ENCODE measurements around the gene SKAP2. TPM values are rescaled to one million over a fixed set of nuclear protein-coding genes. Genes with fewer than 3 reads are reported as not detected.

Gene SKAP2
- total RNA-seq, 2 experiments from 2014 or later = 7.8 to 10.4 TPM

GRCh38 chr7:26735976-26736600 is 128.3 kb downstream of the SKAP2 start:
- intact Hi-C loops (cut with DNase I, micrococcal nuclease) = no loop called here

DNA sequence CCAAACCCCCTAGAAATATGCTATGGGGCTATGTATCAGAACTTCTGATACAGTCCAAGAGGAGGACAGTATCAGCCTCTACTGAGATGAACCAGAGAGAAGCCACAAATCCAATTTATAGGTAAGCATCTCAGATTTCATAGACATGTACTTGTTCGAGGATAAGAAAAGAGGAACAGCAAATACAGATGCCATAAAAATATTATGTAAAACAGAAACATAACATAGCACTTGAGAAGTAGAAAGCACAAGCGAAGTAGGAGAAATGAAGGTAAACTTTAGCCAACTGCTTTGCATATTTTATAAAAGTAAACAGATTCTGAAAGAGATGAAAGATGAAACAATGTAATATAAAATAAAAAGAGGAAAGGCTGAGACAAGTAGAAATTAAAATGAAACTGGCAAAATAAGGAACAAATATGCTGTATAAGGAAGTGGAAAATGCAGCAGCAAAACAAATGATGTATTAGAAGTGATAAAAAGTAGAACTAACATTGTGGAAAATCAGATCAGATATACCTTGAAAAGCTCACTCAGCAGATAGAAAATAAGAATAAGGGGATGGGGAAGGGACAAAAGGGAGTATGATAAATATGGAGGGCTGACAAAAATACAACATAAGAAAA is 135.1 kb downstream of the SKAP2 start:
- CTCF ChIA-PET = interaction anchor here (0.6 kb wide), 1 partner anchor 47 kb away, joined by 3 read pairs; no protein-coding TSS in a partner anchor
- no peak overlapping the region for H3K27ac Mint-ChIP-seq
- H3K36me3 Mint-ChIP-seq (ENCODE audit: low read depth) = no peaks in the 10 kb centered on the region
- intact Hi-C loops (cut with DNase I, micrococcal nuclease) = no loop called here
- peaks cover 7% of the 10 kb centered on the region for H3K27me3 Mint-ChIP-seq
- no peaks in the 10 kb centered on the region for H3K4me1 Mint-ChIP-seq
- H3K9me3 Mint-ChIP-seq (ENCODE audit: low read depth) = no peaks in the 10 kb centered on the region
- no peak overlapping the region for H3K4me3 Mint-ChIP-seq
- ATAC-seq (no peak), DNase-seq (no peak)
- POLR2A ChIA-PET = interaction anchor here (0.8 kb wide), 1 partner anchor 47 kb away, joined by 3 read pairs; no protein-coding TSS in a partner anchor

More at GRCh38 chr7:26735976-26736600, 128.3 kb downstream of the SKAP2 start:
- ChIA-PET POLR2A (no interaction called here), CTCF (no interaction called here)
- ATAC-seq (no peak), DNase-seq (no peak)
- no peaks in the 10 kb centered on the region for H3K4me1 Mint-ChIP-seq
- no peak overlapping the region for H3K4me3 Mint-ChIP-seq
- peaks cover 8% of the 10 kb centered on the region for H3K27me3 Mint-ChIP-seq
- no peaks in the 10 kb centered on the region for H3K36me3 Mint-ChIP-seq (ENCODE audit: low read depth)
- H3K9me3 Mint-ChIP-seq (ENCODE audit: low read depth) = no peaks in the 10 kb centered on the region
- no peak overlapping the region for H3K27ac Mint-ChIP-seq

GRCh38 chr7:26726051-26726450 is 138.3 kb downstream of the SKAP2 start:
- CTCF ChIA-PET = no interaction called here
- POLR2A ChIA-PET = no interaction called here
- intact Hi-C loops (cut with DNase I, micrococcal nuclease) = no loop called here
- H3K4me1 Mint-ChIP-seq = no peaks in the 10 kb centered on the region
- no peak overlapping the region for H3K27ac Mint-ChIP-seq
- no peak overlapping the region for H3K4me3 Mint-ChIP-seq
- no peaks in the 10 kb centered on the region for H3K9me3 Mint-ChIP-seq (ENCODE audit: low read depth)
- no peaks in the 10 kb centered on the region for H3K36me3 Mint-ChIP-seq (ENCODE audit: low read depth)
- ATAC-seq (no peak), DNase-seq (no peak)
- H3K27me3 Mint-ChIP-seq = peaks cover 5% of the 10 kb centered on the region

- Mint-ChIP-seq H3K4me3 (no peak overlapping the region), H3K36me3 (ENCODE audit: low read depth) (no peaks in the 10 kb centered on the region), H3K27me3 (peaks cover 5% of the 10 kb centered on the region), H3K27ac (no peak overlapping the region), H3K4me1 (no peaks in the 10 kb centered on the region), H3K9me3 (ENCODE audit: low read depth) (no peaks in the 10 kb centered on the region)
- intact Hi-C loops (cut with DNase I, micrococcal nuclease) = no loop called here
- POLR2A ChIA-PET = no interaction called here
- CTCF ChIA-PET = no interaction called here
- no peak for DNase-seq
- ATAC-seq = no peak
These were observed 139.6 kb downstream of the SKAP2 start for GRCh38 chr7:26724795-26725194.

DNA sequence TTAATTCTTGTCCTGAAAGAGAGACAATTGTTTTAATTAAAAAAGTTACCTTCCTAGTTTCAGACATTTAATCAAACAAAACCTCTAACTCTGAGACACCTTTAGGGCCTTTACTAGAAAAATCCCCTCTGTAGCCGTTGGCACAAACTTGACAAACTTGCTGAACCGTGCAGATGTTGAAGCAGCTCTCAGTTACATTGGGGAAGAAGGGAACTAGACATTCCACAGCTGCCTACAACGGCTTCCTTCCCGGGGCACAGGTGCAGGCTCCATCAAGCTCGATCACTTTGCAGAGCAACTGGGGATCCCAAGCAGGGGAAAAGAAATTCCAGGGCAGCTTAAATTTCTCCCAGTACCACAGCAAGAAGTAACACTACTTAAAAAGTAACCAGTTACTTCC is 141.3 kb downstream of the SKAP2 start:
- DNase-seq = no peak
- no peaks in the 10 kb centered on the region for H3K4me1 Mint-ChIP-seq
- intact Hi-C loops (cut with DNase I, micrococcal nuclease) = no loop called here
- H3K27ac Mint-ChIP-seq = no peak overlapping the region
- H3K27me3 Mint-ChIP-seq = peaks cover 9% of the 10 kb centered on the region
- no peak overlapping the region for H3K4me3 Mint-ChIP-seq
- H3K36me3 Mint-ChIP-seq (ENCODE audit: low read depth) = no peaks in the 10 kb centered on the region
- ChIA-PET POLR2A (no interaction called here), CTCF (interaction anchor here (0.9 kb wide), 1 partner anchor 15 kb away, joined by 3 read pairs; no protein-coding TSS in a partner anchor)
- no peak for ATAC-seq
- no peaks in the 10 kb centered on the region for H3K9me3 Mint-ChIP-seq (ENCODE audit: low read depth)

DNA sequence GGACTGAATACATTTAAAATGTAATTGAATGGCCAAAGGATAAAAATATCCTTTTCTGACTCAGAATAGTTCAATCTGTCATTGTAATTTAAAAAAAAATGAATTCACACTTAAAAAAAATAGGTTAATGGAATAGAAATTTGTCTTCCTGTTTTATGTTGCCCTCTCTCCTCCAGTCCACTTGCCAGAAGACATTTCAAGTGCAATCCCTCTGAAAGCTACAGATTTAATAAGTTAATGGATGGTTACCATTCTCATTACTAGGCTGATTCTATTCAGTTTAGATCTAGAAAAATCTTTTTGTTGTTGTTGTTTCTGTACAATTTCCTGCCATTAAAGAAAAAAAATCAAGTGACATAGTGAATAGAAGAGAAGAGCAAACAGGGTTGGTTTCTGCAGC is 142.9 kb downstream of the SKAP2 start:
- H3K4me3 Mint-ChIP-seq = no peak overlapping the region
- peaks cover 11% of the 10 kb centered on the region for H3K27me3 Mint-ChIP-seq
- H3K27ac Mint-ChIP-seq = no peak overlapping the region
- intact Hi-C loops (cut with DNase I, micrococcal nuclease) = no loop called here
- ChIA-PET CTCF (no interaction called here), POLR2A (interaction anchor here (0.7 kb wide), 1 partner anchor 229 kb away, joined by 3 read pairs; no protein-coding TSS in a partner anchor)
- DNase-seq (no peak), ATAC-seq (no peak)
- no peaks in the 10 kb centered on the region for H3K9me3 Mint-ChIP-seq (ENCODE audit: low read depth)
- H3K36me3 Mint-ChIP-seq (ENCODE audit: low read depth) = no peaks in the 10 kb centered on the region
- H3K4me1 Mint-ChIP-seq = no peaks in the 10 kb centered on the region

GRCh38 chr7:26718063-26718462 is 146.3 kb downstream of the SKAP2 start:
- Mint-ChIP-seq H3K27me3 (peaks cover 15% of the 10 kb centered on the region), H3K4me1 (no peaks in the 10 kb centered on the region), H3K4me3 (no peak overlapping the region), H3K36me3 (ENCODE audit: low read depth) (no peaks in the 10 kb centered on the region), H3K9me3 (ENCODE audit: low read depth) (no peaks in the 10 kb centered on the region), H3K27ac (no peak overlapping the region)
- ChIA-PET CTCF (no interaction called here), POLR2A (no interaction called here)
- DNase-seq = no peak
- ATAC-seq = no peak
- intact Hi-C loops (cut with DNase I, micrococcal nuclease) = no loop called here

GRCh38 chr7:26714438-26714837 is 150.0 kb downstream of the SKAP2 start:
- POLR2A ChIA-PET = interaction anchor here (0.5 kb wide), 1 partner anchor 186 kb away, joined by 6 read pairs; no protein-coding TSS in a partner anchor
- ATAC-seq (no peak), DNase-seq (no peak)
- no peak overlapping the region for H3K4me3 Mint-ChIP-seq
- no peaks in the 10 kb centered on the region for H3K9me3 Mint-ChIP-seq (ENCODE audit: low read depth)
- no peaks in the 10 kb centered on the region for H3K4me1 Mint-ChIP-seq
- CTCF ChIA-PET = interaction anchor here (1.2 kb wide), 1 partner anchor 27 kb away, joined by 5 read pairs; no protein-coding TSS in a partner anchor
- peaks cover 11% of the 10 kb centered on the region for H3K27me3 Mint-ChIP-seq
- intact Hi-C loops (cut with DNase I, micrococcal nuclease) = no loop called here
- no peak overlapping the region for H3K27ac Mint-ChIP-seq
- no peaks in the 10 kb centered on the region for H3K36me3 Mint-ChIP-seq (ENCODE audit: low read depth)

GRCh38 chr7:26714006-26714405 is 150.4 kb downstream of the SKAP2 start:
- no peaks in the 10 kb centered on the region for H3K36me3 Mint-ChIP-seq (ENCODE audit: low read depth)
- intact Hi-C loops (cut with DNase I, micrococcal nuclease) = no loop called here
- no peak for DNase-seq
- H3K9me3 Mint-ChIP-seq (ENCODE audit: low read depth) = no peaks in the 10 kb centered on the region
- ChIA-PET CTCF (interaction anchor here (1.2 kb wide), 1 partner anchor 27 kb away, joined by 5 read pairs; no protein-coding TSS in a partner anchor), POLR2A (interaction anchor here (0.5 kb wide), 1 partner anchor 187 kb away, joined by 6 read pairs; no protein-coding TSS in a partner anchor)
- H3K4me3 Mint-ChIP-seq = no peak overlapping the region
- H3K27me3 Mint-ChIP-seq = peaks cover 8% of the 10 kb centered on the region
- no peaks in the 10 kb centered on the region for H3K4me1 Mint-ChIP-seq
- no peak for ATAC-seq
- H3K27ac Mint-ChIP-seq = no peak overlapping the region

DNA sequence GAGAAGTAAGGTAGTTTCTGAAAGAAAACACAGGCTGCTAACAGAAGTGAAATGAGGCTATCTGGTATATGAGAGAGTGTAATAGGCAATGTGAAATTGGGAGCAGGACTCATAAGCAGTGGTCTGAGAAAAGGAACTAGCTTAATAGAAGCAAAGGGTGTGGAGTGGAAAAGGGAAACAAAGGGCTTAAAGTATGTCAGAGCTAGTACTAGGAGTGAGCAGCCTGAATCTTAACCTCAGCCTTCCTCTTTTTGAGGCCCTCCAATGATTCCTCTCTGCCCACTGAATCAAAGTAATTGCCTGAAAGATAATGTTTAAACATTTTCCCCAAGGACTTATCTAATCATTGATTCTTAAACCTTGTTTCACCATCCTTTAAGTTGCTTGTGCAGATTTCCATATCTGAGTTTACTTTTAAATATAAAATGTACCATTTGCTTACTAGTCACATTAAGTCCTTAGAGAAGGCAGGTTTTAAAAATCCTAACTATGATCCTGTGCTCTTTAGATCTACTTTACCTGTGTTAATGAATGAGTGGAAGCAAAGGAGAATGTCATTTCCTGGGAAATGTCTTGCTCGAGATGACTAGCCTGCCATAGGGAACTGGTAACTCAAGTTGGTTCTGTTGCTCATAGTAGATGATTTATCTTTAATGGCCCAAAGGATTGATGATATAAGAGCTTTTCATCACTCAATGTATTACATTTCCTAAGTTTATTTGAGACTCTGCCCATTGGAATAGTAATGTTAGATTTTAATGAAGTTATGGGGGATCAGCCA is 155.0 kb downstream of the SKAP2 start:
- CTCF ChIA-PET = interaction anchor here (1.1 kb wide), 2 partner anchors 28 to 814 kb away, joined by 3 read pairs; no protein-coding TSS in a partner anchor
- ATAC-seq = no peak

GRCh38 chr7:26705567-26705966 is 158.8 kb downstream of the SKAP2 start:
- ATAC-seq (no peak), DNase-seq (no peak)
- no peaks in the 10 kb centered on the region for H3K4me1 Mint-ChIP-seq
- CTCF ChIA-PET = interaction anchor here (0.7 to 1.0 kb wide), 2 partner anchors 8 to 14 kb away, joined by 3 to 4 read pairs; no protein-coding TSS in a partner anchor
- no peaks in the 10 kb centered on the region for H3K9me3 Mint-ChIP-seq (ENCODE audit: low read depth)
- no peak overlapping the region for H3K4me3 Mint-ChIP-seq
- no peaks in the 10 kb centered on the region for H3K36me3 Mint-ChIP-seq (ENCODE audit: low read depth)
- peaks cover 4% of the 10 kb centered on the region for H3K27me3 Mint-ChIP-seq
- H3K27ac Mint-ChIP-seq = no peak overlapping the region
- intact Hi-C loops (cut with DNase I, micrococcal nuclease) = no loop called here
- POLR2A ChIA-PET = no interaction called here

More for the DNA sequence above, 155.0 kb downstream of the SKAP2 start:
- H3K27me3 Mint-ChIP-seq = peaks cover 5% of the 10 kb centered on the region
- intact Hi-C loops (cut with DNase I, micrococcal nuclease) = no loop called here
- H3K4me1 Mint-ChIP-seq = no peaks in the 10 kb centered on the region
- POLR2A ChIA-PET = no interaction called here
- H3K27ac Mint-ChIP-seq = no peak overlapping the region
- DNase-seq = no peak
- no peak overlapping the region for H3K4me3 Mint-ChIP-seq
- no peaks in the 10 kb centered on the region for H3K9me3 Mint-ChIP-seq (ENCODE audit: low read depth)
- H3K36me3 Mint-ChIP-seq (ENCODE audit: low read depth) = no peaks in the 10 kb centered on the region

Measured in activated CD4-positive, alpha-beta T cell treated with anti-CD3 and anti-CD28 coated beads for 36 hours (primary cell).